NCI-H2029 (cell line): ENCODE measurements around the gene ZG16B.

Experiments used
- DNase-seq: peaks from one replicate; lab custom pipeline; 2025; lab: John Stamatoyannopoulos, UW

The ZG16B gene

DNA sequence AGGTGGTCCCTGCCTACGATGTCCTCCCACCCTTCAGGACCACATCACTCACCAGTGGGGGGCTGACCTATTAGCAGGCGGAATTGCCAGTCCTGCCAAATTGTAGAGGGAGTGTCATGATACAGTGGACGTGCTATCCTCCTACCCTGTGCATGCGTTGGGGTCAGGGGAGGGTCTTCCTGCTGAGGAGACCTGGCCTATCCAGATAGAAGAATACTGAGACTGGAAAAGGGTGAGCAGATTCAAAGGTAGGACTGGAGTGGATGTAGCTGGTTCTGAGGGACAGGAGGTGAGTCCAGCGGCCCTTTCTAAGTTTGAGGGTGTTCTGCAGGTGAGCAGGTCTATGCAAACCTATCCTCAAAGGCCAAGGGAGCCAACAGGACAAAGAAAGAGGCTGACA is 23.8 kb upstream of the ZG16B start:
- no peak for DNase-seq

DNA sequence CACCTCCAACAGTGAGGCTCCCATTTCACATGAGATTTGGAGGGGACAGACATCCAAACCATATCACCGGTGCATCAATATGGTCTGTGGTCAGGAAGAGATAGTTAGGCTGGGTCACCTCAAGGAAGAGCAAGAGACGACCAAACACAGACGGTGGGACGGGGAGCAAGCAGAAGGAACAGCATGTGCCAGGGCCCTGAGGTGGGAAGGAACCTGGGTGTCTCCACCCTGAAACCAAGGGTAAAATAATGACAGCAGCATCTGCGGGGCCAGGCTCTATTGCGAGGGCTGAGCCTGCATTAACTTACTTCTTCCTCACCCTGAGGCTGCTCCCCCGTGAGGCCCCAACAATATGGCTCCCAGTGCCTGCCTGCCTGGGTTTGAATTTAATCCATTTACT is 21.9 kb upstream of the ZG16B start:
- no peak for DNase-seq

DNA sequence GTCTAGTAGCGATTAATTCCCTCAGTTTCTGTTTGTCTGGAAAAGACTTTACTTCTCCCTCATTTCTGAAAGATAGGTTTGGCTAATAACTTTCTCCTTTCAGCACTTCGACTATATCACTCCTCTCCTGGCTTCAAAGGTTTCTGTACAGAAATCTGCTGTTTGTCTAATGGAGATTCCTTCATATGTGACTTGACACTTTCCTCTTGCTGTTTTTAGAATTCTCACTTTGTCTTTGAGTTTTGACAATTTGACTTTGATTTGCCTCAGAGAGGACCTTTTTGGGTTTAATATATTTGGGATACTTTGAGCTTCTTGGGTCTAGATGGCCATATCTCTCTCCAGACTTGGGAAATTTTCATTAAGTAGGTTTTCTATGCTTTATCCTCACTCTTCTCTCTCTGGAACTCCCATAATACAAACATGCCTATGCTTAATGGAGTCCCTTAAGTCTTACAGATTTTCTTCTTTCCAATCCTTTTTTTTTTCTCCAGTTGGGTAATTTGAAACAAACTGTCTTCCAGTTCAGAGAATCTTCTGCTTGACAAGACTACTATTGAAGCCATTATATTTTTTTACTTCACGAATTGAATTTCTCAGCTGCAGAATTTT is 20.8 kb upstream of the ZG16B start:
- DNase-seq = no peak

DNA sequence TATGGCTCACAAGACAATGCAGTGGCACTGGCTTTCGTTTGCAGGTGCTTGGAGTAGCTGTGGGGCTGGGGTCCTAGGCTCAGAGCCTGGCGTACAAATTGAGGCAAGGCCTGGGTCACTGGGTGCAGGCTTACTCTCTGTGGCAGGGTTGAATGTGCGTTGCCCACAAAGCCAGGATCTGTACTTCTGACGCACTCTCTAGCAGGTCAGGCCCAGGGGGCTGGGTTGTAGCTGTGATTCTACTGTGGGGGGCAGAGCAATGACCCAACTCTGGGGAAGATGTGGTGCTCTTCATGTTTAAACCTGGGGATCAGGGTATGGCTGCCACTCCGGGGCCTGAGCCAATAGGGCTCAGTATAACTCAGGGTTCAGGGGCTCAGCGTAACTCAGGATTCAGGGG is 19.5 kb upstream of the ZG16B start:
- no peak for DNase-seq

DNA sequence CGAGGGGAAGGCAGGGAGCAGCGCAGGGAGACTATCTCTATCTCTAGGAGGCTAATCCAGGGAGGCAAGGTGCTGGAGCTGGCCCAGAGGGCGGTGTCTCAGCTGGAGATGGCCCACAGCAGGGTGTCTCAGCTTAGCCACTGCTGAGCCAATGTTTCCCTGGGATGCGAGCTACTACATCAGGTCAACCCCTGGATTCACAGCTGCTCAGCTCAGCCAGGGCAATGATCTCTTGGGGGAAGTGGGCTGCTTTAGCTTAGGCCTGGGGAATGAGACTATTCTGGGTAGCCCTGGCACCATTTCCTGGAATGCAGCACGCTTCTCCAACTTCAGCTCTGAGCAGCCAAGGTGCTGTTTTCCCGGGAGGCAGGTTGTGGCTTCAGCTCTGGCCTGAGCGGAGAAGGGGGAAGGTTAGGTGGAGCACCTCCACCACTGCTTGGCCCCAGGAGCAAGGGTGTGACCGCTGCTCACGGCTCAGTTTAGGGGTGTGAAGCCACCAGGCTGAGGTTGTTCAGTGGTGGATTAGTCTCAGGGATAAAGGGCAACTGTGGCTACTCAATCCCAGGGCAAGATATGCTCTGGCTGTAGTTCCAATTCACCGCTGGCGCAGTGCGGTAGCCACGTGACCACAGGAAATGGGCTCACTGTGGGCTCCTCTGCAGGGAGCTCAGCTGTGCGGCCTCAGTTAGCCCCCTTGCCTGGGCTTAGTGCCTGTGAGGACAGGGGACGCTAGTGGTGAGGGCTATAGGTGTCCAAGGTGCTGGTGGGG is 18.2 kb upstream of the ZG16B start:
- DNase-seq = no peak

DNA sequence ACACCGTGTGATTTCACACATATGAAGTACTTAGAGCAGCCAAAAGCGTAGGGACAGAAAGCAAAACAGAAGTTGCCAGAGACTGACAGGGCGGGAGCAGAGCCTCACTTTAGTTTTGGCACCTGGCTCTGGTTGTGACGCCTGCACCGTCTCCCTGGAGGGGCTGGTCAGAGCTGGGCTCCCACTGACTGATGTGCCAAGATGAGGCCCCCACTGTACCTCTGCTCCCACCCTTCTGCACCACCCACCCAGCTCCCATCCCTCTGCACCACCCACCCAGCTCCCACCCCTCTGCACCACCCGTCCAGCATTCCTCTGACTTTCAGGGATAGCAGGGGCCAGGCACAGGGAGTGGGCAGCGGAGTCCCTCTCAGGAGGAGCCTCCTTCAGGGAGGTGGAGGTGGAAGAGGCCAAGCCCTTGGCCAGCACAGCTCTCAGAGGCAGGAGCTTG is 16.3 kb upstream of the ZG16B start:
- DNase-seq = no peak

DNA sequence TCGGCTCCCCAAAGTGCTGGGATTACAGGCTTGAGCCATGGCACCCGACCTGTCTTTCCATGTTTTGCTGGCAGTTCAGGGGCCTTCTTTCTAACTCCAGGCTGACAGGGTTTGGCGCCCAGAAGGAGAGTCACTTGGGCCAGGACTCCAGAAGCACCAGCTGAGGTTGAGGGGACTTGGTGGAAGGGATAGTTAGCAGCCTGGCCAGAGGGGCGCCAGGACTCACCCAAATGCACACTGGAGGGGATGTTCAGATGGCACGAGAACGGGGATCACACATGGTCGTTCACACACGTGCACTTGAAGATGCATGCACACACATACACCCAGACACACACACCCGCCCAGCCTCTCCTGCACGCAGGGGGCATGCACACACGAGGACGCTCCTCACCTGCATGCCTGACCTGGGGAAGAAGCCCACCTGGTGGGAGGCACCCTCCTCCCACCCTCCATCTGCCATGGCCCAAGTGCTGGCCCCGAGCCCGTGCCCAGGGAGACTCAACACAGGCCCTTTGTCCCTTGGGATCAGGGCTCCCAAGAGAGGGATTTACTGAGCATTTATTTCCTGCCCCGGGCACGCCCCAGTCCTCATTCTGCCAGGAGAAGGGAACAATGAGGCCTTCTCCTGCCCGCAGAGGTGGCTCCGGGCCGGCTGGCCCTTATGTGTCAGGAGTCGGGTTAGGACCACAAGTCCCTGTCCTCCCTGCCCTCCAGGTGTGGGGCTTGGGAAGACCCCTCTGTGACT is 15.4 kb upstream of the ZG16B start:
- no peak for DNase-seq

DNA sequence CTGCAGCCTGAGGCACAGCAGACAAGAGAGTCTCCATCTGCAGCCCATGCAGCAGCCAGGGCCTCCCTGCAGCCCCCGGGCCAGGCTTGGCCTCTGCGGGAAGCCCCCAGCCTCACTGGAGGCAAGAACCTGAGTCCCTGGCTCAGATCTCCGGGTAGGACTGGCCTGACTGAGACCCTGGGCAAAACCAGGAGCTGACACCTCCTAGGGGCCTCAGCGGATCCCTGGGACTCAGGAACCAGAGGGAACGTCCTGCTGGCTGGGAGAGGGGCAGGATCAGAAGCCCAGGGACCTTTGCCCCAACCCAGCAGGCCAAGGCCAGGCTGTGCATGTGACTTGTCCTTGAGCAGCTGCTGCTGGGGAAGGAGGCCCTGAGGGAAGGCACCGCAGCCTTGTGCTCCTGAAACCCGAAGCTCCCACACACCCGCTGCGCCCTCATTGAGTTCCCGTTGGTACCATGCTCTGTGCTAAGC is 14.8 kb upstream of the ZG16B start:
- no peak for DNase-seq

DNA sequence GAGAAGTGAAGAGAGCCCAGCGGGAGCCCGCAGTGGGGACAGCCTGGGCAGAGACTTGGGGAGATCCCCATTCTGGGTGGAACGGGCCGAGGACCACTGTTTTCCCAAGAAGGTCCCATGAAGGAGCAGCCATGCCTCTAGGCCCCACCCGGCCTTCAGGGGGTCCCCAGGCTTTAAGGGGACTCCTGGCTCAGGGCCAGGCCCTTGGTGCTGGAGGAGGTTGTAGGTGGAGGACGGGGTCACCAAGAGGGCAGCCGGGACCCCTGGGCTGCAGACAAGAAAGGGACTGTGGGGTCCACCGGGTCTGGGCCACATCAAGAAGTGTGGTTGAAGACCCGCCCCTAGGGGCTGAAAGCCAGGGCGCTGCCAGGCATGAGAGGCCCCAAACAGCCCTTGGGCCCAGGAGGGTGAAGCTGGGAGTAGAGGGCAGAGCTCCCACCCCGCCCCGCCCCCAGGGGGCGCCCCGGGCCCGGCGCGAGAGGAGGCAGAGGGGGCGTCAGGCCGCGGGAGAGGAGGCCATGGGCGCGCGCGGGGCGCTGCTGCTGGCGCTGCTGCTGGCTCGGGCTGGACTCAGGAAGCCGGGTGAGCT is 13.3 kb upstream of the ZG16B start, which contains the start of gene PRSS21:
Gene PRSS21 (plus strand): TSS at position 487 of the 589 bp plus-strand sequence. CDS start 32 bp downstream, at position 519.
- DNase-seq = no peak

DNA sequence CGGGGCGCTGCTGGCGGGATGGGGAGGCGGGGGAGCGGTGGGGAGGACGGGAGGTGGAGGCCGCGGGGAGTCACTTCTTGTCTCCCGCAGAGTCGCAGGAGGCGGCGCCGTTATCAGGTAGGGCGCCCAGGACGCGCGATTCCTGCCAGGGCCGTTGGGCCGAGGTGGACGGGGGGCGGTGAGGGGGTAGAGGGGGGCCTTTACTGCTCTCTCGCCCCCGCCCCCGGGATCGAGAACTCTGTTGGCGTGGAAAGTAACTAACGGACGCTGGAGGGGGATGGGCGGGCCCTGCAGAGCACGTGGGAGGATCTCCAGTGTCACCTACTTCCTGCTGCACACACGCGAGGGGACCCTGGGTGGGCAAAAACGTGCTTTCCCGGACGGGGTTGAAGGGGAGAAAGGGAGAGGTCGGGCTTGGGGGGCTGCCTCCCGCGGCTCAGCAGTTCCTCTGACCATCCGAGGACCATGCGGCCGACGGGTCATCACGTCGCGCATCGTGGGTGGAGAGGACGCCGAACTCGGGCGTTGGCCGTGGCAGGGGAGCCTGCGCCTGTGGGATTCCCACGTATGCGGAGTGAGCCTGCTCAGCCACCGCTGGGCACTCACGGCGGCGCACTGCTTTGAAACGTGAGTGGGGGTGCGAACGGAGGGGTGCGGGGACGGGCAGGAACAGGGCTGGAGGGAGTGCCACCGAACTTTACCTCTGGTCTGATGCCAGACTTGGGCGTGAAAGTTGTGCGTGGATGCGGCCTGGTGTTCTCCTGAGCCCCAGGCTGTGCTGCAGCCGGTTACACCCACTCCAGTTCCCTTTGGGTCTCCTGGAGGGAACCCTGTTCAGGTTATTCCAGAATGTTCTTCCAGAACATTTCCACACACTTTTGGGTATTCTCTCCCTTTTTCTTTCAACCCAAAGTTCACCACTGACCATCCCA is 12.5 kb upstream of the ZG16B start:
- DNase-seq = no peak

DNA sequence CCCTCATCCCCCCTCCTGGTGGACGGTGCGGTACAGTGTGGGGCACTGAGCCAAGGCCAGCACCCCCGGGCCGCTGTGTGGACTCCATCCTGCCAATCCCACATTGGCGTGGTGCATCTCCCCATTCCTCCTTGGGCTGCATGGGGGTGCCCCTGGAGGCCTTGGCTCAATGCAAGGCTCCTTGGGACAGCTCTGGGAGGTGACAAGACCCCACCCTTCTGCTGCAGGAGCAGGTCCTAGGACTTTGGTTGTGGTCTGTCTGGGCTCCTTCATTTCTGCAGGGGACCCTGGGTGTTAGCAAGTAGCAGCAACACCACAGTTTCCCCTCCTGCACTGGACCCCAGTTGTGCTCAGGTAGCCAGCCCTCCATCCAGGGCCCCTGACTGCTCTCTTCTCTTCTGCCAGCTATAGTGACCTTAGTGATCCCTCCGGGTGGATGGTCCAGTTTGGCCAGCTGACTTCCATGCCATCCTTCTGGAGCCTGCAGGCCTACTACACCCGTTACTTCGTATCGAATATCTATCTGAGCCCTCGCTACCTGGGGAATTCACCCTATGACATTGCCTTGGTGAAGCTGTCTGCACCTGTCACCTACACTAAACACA is 11.7 kb upstream of the ZG16B start:
- no peak for DNase-seq

DNA sequence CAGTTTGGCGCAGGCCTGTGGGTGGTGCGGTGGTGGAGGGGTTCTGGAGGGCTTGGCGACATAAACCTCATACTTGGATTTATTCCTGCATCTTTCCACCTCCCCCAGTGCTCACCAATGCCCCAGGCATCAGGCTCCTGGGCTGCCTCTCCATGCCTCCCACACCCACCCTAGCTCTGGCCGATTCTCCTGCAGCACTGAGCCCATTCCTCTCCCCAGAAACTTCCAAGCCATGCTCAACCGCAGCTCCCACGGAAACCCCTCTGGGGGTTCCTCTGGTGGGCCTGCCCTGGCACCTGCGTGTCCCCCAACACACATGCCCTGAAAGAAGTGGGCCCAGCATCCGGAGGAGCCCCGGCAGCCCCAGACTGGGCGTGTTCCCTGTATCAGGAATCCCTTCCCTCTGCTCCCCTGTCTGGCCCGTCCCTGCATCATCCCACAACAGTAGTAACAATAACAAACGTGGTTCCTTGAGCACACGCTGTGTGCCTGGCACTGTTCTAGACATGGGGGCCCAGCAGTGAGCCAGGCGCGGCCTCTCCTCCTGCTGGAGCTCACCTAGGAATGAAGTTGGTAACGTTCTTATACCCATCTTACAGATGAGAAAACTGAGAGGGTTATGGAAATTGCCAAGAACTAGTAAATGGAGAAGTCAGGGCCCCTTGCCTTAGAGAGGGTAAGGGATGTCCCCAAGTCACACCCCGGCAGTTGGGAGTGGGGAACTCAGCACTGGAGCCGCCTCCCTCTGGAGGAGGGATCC is 10.7 kb upstream of the ZG16B start:
- no peak for DNase-seq

DNA sequence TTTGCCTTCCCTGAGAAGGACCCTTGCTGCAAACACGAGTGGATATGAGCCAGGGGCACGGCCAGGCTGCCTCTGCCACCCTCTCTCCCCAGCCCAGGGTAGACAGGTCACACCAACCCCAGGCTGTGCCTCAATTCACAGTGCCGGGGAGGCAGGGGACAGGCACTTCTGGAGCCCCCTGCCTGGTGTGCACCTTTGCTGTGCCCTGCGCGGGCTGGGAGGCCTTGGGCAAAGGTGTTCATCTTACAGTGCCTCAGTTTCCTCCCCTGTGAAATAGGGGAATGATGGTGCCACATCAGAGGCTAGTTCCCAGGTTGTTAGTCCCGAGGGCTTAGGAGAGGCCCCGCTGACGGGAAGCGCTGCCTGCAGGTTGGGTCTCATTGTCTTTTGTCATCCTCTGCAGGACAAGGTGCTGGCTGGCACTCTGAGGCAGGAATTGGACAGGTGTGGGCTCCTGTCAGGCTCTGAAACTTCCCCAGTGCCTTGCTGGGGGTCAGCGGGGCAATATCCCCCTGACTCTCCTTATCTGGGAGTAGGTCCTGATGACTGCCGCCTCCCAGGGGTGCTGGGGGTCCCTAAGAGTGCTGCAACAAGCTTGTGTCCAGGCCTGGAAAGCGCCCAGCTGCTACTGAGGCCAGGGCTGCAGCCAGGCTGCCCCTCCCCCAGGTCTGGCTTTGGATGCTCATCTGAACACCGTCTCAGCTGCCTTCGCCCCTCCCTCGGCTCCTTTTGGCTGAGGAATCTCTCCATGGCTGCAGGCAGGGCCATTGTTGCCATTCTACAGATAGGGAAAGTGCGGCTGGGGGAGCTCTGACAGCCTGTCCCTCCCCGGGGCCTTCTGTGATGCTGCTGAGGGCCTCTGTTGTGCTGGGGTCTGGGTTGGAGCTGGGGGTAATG is 9.9 kb upstream of the ZG16B start:
- no peak for DNase-seq

DNA sequence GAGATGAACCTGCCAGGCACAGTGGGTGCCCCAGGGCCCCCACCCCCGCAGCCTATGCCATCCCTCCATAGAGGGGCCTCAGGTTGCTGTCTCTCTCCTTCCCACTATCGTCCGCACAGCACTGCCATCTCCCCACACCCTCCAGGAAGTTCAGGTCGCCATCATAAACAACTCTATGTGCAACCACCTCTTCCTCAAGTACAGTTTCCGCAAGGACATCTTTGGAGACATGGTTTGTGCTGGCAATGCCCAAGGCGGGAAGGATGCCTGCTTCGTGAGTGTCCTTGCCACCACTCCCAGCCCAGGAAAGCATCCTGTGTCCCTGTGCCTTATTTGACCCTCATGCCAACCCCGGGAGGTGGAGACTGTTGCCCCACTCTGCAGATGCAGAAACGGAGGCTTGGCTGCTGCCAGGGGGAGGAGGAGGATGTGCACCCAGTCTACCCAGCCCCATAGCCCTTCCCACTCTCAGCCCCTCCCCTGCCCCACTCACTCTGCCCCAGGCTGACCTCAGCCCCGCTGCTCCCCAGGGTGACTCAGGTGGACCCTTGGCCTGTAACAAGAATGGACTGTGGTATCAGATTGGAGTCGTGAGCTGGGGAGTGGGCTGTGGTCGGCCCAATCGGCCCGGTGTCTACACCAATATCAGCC is 9.1 kb upstream of the ZG16B start:
- no peak for DNase-seq

DNA sequence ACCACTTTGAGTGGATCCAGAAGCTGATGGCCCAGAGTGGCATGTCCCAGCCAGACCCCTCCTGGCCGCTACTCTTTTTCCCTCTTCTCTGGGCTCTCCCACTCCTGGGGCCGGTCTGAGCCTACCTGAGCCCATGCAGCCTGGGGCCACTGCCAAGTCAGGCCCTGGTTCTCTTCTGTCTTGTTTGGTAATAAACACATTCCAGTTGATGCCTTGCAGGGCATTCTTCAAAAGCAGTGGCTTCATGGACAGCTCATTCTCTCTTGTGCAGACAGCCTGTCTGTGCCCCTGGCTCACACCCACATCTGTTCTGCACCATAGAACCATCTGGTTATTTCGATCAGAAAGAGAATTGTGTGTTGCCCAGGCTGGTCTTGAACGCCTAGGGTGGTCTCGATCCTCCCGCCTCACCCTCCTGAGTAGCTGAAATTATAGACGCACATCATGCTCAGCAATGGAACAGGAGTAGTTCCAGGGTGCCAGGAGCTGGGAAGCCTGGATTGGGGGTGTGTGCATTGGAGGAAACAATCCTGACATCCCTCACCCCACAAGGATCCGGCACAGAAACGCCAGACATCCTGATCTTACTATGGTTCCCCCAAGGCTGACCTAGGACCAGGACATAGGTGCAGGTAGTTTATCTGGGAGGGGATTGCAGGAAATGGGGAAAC is 8.5 kb upstream of the ZG16B start:
- no peak for DNase-seq

DNA sequence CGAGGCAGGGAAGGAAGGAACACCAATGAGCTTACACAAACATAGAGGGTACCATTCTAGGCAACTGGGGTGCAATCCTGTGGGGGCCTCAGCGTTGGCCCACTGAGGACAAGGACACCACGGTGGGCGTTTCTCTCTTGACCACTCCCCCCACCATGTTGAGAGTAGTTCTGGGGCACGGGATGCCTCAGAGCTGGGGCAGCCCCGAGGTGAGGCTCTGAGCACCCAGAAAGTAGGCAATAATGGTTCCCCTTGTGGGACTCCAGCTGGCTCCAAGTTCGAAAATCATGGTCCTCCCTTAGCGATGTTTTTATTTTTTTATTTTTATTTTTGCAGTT is 8.0 kb upstream of the ZG16B start:
- DNase-seq = no peak

DNA sequence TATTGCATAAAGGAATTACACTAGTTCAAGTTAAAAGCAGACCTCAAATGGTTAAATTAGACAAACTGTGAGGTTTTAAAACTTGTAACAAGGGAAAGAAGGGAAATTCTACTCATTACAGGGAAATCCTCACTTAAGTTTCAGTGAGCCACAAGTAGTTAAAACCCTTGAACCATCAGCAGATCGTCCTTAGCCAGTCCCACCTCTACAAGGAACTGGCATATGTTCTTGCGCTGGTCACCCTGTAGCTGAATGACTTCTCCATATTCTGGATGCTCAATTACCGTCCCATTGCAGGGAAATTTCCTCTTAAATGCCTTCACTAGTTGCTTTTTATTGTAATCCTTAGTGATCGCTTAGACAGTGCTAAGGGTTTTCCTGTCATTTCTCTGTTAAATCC is 7.6 kb upstream of the ZG16B start:
- DNase-seq = no peak

DNA sequence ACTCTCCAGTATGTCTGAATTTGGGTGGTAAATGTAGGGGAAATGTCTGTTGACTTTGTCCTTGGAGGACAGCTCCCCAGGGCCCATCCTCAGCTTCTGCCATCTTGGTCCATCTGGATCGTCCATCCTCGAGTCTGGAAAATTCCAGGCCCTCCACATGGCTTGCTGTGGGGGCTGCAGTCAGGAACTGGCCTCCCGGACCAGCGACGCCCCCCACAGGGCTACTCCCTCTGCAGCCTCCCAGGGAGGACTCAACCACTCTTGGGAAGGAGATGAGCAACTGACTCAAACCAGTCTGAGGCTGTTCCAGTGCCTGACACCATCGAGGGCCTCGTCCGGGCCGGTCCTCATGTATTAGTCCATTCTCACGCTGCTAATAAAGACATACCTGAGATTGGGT is 5.5 kb upstream of the ZG16B start:
- no peak for DNase-seq
